D721Med (cell line): ENCODE results near the gene VPS8.

Source experiments
- DNase-seq: peaks from one replicate; pipeline ENCODE4 v3.0.0; 2011; ENCODE audit warnings: low spot score; ENCODE audit not compliant: insufficient read length
- FAIRE-seq: peaks from 2 replicates; lab custom pipeline; 2011; peaks lifted over from hg19 to GRCh38; lab: Jason Lieb, UNC
- TF ChIP-seq, protein P1 (sequence below): IDR thresholded peaks from 2 replicates; pipeline ENCODE4 v1.5.1; 2012; ENCODE audit warnings: mild to moderate bottlenecking, control low read depth; ENCODE audit not compliant: insufficient read depth; ENCODE audit errors: missing control alignments

Gene VPS8

GRCh38 chr3:184785890-184786279 lies 26.1 kb upstream of the VPS8 start:
- FAIRE-seq (no peak), DNase-seq (no peak)

GRCh38 chr3:184786280-184786941 lies 25.6 kb upstream of the VPS8 start:
- DNase-seq (no peak), FAIRE-seq (no peak)
- TF ChIP-seq, protein P1, sequence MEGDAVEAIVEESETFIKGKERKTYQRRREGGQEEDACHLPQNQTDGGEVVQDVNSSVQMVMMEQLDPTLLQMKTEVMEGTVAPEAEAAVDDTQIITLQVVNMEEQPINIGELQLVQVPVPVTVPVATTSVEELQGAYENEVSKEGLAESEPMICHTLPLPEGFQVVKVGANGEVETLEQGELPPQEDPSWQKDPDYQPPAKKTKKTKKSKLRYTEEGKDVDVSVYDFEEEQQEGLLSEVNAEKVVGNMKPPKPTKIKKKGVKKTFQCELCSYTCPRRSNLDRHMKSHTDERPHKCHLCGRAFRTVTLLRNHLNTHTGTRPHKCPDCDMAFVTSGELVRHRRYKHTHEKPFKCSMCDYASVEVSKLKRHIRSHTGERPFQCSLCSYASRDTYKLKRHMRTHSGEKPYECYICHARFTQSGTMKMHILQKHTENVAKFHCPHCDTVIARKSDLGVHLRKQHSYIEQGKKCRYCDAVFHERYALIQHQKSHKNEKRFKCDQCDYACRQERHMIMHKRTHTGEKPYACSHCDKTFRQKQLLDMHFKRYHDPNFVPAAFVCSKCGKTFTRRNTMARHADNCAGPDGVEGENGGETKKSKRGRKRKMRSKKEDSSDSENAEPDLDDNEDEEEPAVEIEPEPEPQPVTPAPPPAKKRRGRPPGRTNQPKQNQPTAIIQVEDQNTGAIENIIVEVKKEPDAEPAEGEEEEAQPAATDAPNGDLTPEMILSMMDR, result no peak

More at GRCh38 chr3:184785890-184786279, 26.1 kb upstream of the VPS8 start:
- TF ChIP-seq, protein P1, result no peak

DNA sequence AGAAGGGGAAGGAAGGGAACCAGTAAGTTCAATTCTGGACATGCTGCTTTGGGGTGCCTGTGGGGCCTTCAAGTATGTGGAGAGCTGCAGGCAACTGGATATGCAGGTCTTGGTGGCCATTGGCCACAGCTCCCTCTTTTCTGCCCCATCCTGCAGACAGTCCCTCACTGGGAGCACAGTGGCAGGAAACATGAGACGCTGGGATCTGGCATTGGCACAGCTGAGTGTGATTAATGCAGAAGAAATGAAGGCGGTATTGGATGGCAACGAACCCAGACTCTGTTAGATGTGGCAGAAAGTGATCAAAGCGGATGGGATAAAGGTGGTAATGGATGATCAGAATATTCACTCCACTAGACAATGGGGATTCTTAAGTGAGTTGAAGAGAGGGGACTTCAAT lies 23.2 kb upstream of the VPS8 start:
- DNase-seq (no peak), FAIRE-seq (no peak)
- TF ChIP-seq, protein P1, result no peak

DNA sequence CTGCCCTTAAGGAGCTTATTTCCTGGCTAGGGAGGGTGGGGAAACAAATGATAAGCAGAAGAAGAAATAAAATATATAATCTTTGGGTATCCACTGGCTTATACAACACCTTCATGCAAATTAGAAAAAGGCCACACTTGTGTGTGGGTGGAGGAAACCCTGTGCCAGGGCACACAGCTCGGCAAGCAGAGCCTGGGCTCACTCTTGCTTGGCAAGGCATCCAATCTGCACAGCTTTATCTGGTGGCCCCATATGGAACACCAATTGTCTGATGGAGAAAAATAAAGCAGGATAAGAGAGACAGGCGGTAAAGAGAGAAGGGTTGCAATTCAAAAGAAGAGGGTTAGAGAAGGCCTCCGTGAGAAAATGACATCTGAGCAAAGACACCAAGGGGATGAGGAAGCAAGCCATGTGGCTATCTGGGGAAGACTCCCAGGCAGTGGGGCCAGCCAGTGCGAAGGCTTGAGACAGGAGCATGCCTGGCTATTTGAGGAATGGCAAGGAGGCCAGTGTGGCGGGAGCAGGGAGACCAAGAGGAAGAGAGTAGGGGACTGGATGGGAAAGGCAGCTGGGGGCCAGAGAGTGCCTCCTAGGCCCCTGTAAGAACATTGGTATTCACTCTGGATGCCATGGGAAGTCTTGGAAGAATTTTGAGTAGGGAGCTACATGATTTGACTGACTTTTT lies 22.5 kb upstream of the VPS8 start:
- FAIRE-seq, result no peak

GRCh38 chr3:184791171-184791570 lies 20.8 kb upstream of the VPS8 start:
- no peak for DNase-seq
- FAIRE-seq, result no peak
- TF ChIP-seq, protein P1, result no peak

More for the DNA sequence above, 22.5 kb upstream of the VPS8 start:
- no peak for DNase-seq
- TF ChIP-seq, protein P1, result no peak

- TF ChIP-seq, protein P1, result no peak
- no peak for FAIRE-seq
- no peak for DNase-seq
Observed at GRCh38 chr3:184795522-184796190, 16.3 kb upstream of the VPS8 start.
